Liver (tissue), 9 donors: ENCODE measurements around the gene KMT2A. TPM values are rescaled to one million over a fixed set of nuclear protein-coding genes. Genes with fewer than 3 reads are reported as not detected.

Source experiments
- DNase-seq: peaks from one replicate; pipeline ENCODE4 v3.0.0-alpha.2; 2017; ENCODE audit warnings: low spot score
- H3K27ac ChIP-seq, 2 donors: one replicate each; pipeline ENCODE4 v1.7.0; 2013; ENCODE audit warnings: inconsistent platforms in 2 of 2, low read length in 2 of 2, control low read depth in 1 of 2, low read depth in 1 of 2, mild to moderate bottlenecking in 1 of 2
- H3K27me3 ChIP-seq, 4 donors: one replicate each; pipeline versions ENCODE4 v1.6.1 to v1.7.0; 2013; ENCODE audit warnings: low read length in 3 of 4, inconsistent platforms in 1 of 4, mild to moderate bottlenecking in 1 of 4, moderate library complexity in 1 of 4; ENCODE audit not compliant: control insufficient read depth in 4 of 4, insufficient read depth in 4 of 4
- H3K36me3 ChIP-seq, 4 donors: one replicate each; pipeline versions ENCODE4 v1.6.1 to v1.7.0; 2013; ENCODE audit warnings: low read length in 3 of 4, mild to moderate bottlenecking in 3 of 4, low read depth in 1 of 4, moderate library complexity in 1 of 4; ENCODE audit not compliant: control insufficient read depth in 4 of 4, insufficient read depth in 3 of 4
- H3K4me1 ChIP-seq, 4 donors: one replicate each; pipeline versions ENCODE4 v1.6.1 to v1.7.0; 2013; ENCODE audit warnings: low read length in 3 of 4, mild to moderate bottlenecking in 3 of 4, moderate library complexity in 1 of 4; ENCODE audit not compliant: control insufficient read depth in 4 of 4, insufficient read depth in 4 of 4
- H3K4me3 ChIP-seq, 3 donors: one replicate each; pipeline versions ENCODE4 v1.6.1 to v1.7.0; 2013; ENCODE audit warnings: low read length in 3 of 3, control low read depth in 1 of 3, low read depth in 1 of 3, mild to moderate bottlenecking in 1 of 3
- H3K9ac ChIP-seq, 2 donors: one replicate each; pipeline ENCODE4 v1.7.0; 2013; ENCODE audit warnings: low read length in 2 of 2, mild to moderate bottlenecking in 2 of 2, moderate library complexity in 2 of 2, control low read depth in 1 of 2, low read depth in 1 of 2
- H3K9me3 ChIP-seq, 4 donors: one replicate each; pipeline versions ENCODE4 v1.6.1 to v1.7.0; 2013; ENCODE audit warnings: low read length in 3 of 4; ENCODE audit not compliant: control insufficient read depth in 4 of 4
- EGR1 ChIP-seq, 2 donors: IDR thresholded peaks; 2 replicates each; pipeline ENCODE4 v1.6.1; 2016 to 2018; ENCODE audit warnings: antibody characterized with exemption in 2 of 2, low read depth in 2 of 2
- GABPA ChIP-seq, 2 donors: IDR thresholded peaks in 1 of 2; conservative IDR thresholded peaks in 1 of 2; 2 replicates each; pipeline ENCODE4 v1.6.1; 2016; ENCODE audit warnings: antibody characterized with exemption in 2 of 2, mild to moderate bottlenecking in 1 of 2, moderate library complexity in 1 of 2
- HNF4G ChIP-seq: IDR thresholded peaks from 2 replicates; pipeline ENCODE4 v1.6.1; 2016; ENCODE audit warnings: antibody characterized with exemption
- JUND ChIP-seq, 2 donors: IDR thresholded peaks; 2 replicates each; pipeline ENCODE4 v1.6.1; 2016; ENCODE audit warnings: antibody characterized with exemption in 2 of 2
- RAD21 ChIP-seq, 2 donors: IDR thresholded peaks; 2 replicates each; pipeline ENCODE4 v1.6.1; 2016; ENCODE audit warnings: antibody characterized with exemption in 2 of 2, mild to moderate bottlenecking in 2 of 2
- RXRA ChIP-seq, 2 donors: IDR thresholded peaks; 2 replicates each; pipeline ENCODE4 v1.6.1; 2017 to 2018; ENCODE audit warnings: antibody characterized with exemption in 2 of 2, mild to moderate bottlenecking in 1 of 2
- SP1 ChIP-seq: IDR thresholded peaks from 2 replicates; pipeline ENCODE4 v1.6.1; 2018; ENCODE audit warnings: antibody characterized with exemption, mild to moderate bottlenecking
- YY1 ChIP-seq: IDR thresholded peaks from 2 replicates; pipeline ENCODE4 v1.6.1; 2016; ENCODE audit warnings: antibody characterized with exemption, mild to moderate bottlenecking
- WGBS: extraction: QIAGEN DNeasy Blood & Tissue Kit; methylation state at CpG from one replicate; pipeline ENCODE4 v1.1.7; 2013; 5-methylcytosine and 5-hydroxymethylcytosine counted together
- polyA plus RNA-seq, 2 donors: library from polyadenylated mRNA; stranded (reverse) in 1 of 2; unstranded in 1 of 2; fragments of 200-250 nt in 1 of 2; fragments of >200 nt in 1 of 2; fragmentation: Nextera tagmentation in 1 of 2; extraction: Ambion mirVana in 1 of 2; gene quantifications; one replicate each; pipeline versions ENCODE4 v1.2.1 to v1.2.3, GENCODE V29; 2013 to 2015
- total RNA-seq, 2 donors: library from RNA; depleted of rRNA; stranded (reverse); fragments of >200 nt; gene quantifications; one replicate each; pipeline ENCODE4 v1.2.3, GENCODE V29; 2014
- TF ChIP-seq, protein P1 (sequence below): IDR thresholded peaks from 2 replicates; pipeline ENCODE4 v1.6.1; 2016; ENCODE audit warnings: antibody characterized with exemption
- TF ChIP-seq, protein P2 (sequence below): IDR thresholded peaks from 2 replicates; pipeline ENCODE4 v1.6.1; 2016; ENCODE audit warnings: antibody characterized with exemption
- TF ChIP-seq, protein P3 (sequence below): IDR thresholded peaks from 2 replicates; pipeline ENCODE4 v1.6.1; 2016; ENCODE audit warnings: antibody characterized with exemption
- TF ChIP-seq, protein P4 (sequence below): IDR thresholded peaks from 2 replicates; pipeline ENCODE4 v1.6.1; 2016; ENCODE audit warnings: antibody characterized with exemption, mild to moderate bottlenecking
- TF ChIP-seq, protein P5 (sequence below): fragments of 150-350 bp; IDR thresholded peaks from 2 replicates; pipeline ENCODE4 v1.5.1; 2017; ENCODE audit warnings: improper control_type of control experiment, low read depth, low read length; ENCODE audit not compliant: missing input control
- donor health status: healthy.
- donor health status: healthy.
- donor health status: healthy.
- donor health status: healthy.
- donor health status: healthy.

KMT2A gene
- total and polyA plus RNA-seq, 4 donors = 4.3 to 27.9 (median 12.9) TPM

DNA sequence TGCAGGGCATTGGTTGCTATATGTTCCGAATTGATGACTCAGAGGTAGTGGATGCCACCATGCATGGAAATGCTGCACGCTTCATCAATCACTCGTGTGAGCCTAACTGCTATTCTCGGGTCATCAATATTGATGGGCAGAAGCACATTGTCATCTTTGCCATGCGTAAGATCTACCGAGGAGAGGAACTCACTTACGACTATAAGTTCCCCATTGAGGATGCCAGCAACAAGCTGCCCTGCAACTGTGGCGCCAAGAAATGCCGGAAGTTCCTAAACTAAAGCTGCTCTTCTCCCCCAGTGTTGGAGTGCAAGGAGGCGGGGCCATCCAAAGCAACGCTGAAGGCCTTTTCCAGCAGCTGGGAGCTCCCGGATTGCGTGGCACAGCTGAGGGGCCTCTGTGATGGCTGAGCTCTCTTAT lies 85.6 kb downstream of the KMT2A start:
- Histone ChIP-seq H3K4me1 (peaks cover 17 to 75% (median 65%) of the 10 kb centered on the region in 4 donors), H3K36me3 (peaks cover 5 to 22% (median 14%) of the 10 kb centered on the region in 4 donors), H3K4me3 (no peak overlapping the region), H3K27me3 (no peaks in the 10 kb centered on the region), H3K9ac (no peak overlapping the region), H3K27ac (no peak overlapping the region), H3K9me3 (no peaks in the 10 kb centered on the region)
- TF ChIP-seq RXRA (IDR thresholded peaks at IDR 0.05) (no peak), YY1 (no peak), RAD21 (IDR thresholded peaks at IDR 0.05) (no peak), JUND (IDR thresholded peaks at IDR 0.05) (no peak), GABPA (IDR thresholded peaks at IDR 0.05 in 1 of 2, conservative IDR thresholded peaks at IDR 0.05 in 1 of 2) (no peak), SP1 (no peak), HNF4G (no peak), EGR1 (IDR thresholded peaks at IDR 0.05; ENCODE audit: low read depth in 2 of 2) (no peak)
- TF ChIP-seq, protein P1, sequence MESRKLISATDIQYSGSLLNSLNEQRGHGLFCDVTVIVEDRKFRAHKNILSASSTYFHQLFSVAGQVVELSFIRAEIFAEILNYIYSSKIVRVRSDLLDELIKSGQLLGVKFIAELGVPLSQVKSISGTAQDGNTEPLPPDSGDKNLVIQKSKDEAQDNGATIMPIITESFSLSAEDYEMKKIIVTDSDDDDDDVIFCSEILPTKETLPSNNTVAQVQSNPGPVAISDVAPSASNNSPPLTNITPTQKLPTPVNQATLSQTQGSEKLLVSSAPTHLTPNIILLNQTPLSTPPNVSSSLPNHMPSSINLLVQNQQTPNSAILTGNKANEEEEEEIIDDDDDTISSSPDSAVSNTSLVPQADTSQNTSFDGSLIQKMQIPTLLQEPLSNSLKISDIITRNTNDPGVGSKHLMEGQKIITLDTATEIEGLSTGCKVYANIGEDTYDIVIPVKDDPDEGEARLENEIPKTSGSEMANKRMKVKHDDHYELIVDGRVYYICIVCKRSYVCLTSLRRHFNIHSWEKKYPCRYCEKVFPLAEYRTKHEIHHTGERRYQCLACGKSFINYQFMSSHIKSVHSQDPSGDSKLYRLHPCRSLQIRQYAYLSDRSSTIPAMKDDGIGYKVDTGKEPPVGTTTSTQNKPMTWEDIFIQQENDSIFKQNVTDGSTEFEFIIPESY = no peak
- TF ChIP-seq, protein P2, sequence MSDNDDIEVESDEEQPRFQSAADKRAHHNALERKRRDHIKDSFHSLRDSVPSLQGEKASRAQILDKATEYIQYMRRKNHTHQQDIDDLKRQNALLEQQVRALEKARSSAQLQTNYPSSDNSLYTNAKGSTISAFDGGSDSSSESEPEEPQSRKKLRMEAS = no peak
- TF ChIP-seq, protein P3, sequence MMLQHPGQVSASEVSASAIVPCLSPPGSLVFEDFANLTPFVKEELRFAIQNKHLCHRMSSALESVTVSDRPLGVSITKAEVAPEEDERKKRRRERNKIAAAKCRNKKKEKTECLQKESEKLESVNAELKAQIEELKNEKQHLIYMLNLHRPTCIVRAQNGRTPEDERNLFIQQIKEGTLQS = no peak
- TF ChIP-seq, protein P4, sequence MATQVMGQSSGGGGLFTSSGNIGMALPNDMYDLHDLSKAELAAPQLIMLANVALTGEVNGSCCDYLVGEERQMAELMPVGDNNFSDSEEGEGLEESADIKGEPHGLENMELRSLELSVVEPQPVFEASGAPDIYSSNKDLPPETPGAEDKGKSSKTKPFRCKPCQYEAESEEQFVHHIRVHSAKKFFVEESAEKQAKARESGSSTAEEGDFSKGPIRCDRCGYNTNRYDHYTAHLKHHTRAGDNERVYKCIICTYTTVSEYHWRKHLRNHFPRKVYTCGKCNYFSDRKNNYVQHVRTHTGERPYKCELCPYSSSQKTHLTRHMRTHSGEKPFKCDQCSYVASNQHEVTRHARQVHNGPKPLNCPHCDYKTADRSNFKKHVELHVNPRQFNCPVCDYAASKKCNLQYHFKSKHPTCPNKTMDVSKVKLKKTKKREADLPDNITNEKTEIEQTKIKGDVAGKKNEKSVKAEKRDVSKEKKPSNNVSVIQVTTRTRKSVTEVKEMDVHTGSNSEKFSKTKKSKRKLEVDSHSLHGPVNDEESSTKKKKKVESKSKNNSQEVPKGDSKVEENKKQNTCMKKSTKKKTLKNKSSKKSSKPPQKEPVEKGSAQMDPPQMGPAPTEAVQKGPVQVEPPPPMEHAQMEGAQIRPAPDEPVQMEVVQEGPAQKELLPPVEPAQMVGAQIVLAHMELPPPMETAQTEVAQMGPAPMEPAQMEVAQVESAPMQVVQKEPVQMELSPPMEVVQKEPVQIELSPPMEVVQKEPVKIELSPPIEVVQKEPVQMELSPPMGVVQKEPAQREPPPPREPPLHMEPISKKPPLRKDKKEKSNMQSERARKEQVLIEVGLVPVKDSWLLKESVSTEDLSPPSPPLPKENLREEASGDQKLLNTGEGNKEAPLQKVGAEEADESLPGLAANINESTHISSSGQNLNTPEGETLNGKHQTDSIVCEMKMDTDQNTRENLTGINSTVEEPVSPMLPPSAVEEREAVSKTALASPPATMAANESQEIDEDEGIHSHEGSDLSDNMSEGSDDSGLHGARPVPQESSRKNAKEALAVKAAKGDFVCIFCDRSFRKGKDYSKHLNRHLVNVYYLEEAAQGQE = no peak
- DNase-seq = no peak
- 79% methylated on average over 13 of the region's 13 CpGs for WGBS

DNA sequence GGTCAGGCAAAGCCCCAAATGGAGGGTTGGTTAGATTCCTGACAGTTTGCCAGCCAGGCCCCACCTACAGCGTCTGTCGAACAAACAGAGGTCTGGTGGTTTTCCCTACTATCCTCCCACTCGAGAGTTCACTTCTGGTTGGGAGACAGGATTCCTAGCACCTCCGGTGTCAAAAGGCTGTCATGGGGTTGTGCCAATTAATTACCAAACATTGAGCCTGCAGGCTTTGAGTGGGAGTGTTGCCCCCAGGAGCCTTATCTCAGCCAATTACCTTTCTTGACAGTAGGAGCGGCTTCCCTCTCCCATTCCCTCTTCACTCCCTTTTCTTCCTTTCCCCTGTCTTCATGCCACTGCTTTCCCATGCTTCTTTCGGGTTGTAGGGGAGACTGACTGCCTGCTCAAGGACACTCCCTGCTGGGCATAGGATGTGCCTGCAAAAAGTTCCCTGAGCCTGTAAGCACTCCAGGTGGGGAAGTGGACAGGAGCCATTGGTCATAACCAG lies 86.3 kb downstream of the KMT2A start:
- TF ChIP-seq, protein P2 = no peak
- TF ChIP-seq RAD21 (IDR thresholded peaks at IDR 0.05) = peak; percentile 57 to 75
- TF ChIP-seq SP1 = no peak
- TF ChIP-seq, protein P5, sequence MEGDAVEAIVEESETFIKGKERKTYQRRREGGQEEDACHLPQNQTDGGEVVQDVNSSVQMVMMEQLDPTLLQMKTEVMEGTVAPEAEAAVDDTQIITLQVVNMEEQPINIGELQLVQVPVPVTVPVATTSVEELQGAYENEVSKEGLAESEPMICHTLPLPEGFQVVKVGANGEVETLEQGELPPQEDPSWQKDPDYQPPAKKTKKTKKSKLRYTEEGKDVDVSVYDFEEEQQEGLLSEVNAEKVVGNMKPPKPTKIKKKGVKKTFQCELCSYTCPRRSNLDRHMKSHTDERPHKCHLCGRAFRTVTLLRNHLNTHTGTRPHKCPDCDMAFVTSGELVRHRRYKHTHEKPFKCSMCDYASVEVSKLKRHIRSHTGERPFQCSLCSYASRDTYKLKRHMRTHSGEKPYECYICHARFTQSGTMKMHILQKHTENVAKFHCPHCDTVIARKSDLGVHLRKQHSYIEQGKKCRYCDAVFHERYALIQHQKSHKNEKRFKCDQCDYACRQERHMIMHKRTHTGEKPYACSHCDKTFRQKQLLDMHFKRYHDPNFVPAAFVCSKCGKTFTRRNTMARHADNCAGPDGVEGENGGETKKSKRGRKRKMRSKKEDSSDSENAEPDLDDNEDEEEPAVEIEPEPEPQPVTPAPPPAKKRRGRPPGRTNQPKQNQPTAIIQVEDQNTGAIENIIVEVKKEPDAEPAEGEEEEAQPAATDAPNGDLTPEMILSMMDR = peak; percentile 26
- TF ChIP-seq RXRA (IDR thresholded peaks at IDR 0.05) = peak in 1 of 2 donors; percentile 21
- Histone ChIP-seq H3K27me3 (no peaks in the 10 kb centered on the region), H3K27ac (no peak overlapping the region), H3K9ac (no peak overlapping the region), H3K9me3 (no peaks in the 10 kb centered on the region), H3K36me3 (peaks cover 5 to 22% (median 14%) of the 10 kb centered on the region in 4 donors), H3K4me1 (peaks cover 17 to 74% (median 65%) of the 10 kb centered on the region in 4 donors), H3K4me3 (no peak overlapping the region)
- DNase-seq = no peak
- WGBS = 37% methylated on average over 6 of the region's 6 CpGs
